HG03575 (cell line): ENCODE data around the gene ADAM20.
"Not testable (repeated sequence)": the region's sequence is repeated elsewhere in the genome, so short reads cannot be mapped to it uniquely, and the experiment has no call there.

Source experiments
- ATAC-seq: cut with Tn5 transposase; IDR thresholded peaks from one replicate; pipeline ENCODE4 v1.9.1; 2021; ENCODE audit not compliant: unreplicated experiment, insufficient number of reproducible peaks, low FRiP score; ENCODE audit errors: extremely low read depth

ADAM20 gene

GRCh38 chr14:70534904-70535303, at the start of gene ADAM20:
Gene ADAM20, minus strand, starts transcription at chr14:70535004. Its CDS starts 10,247 bp downstream, at chr14:70524757.
- no peak for ATAC-seq

GRCh38 chr14:70576891-70577290, 42.1 kb upstream of the ADAM20 start:
- ATAC-seq, result no peak

GRCh38 chr14:70573050-70573449, 38.2 kb upstream of the ADAM20 start:
- ATAC-seq, result no peak

- no peak for ATAC-seq
Observed at GRCh38 chr14:70571139-70571538, 36.3 kb upstream of the ADAM20 start.

GRCh38 chr14:70567791-70568190, 33.0 kb upstream of the ADAM20 start:
- ATAC-seq, result no peak

- ATAC-seq, result no peak
Observed at GRCh38 chr14:70563869-70564268, 29.1 kb upstream of the ADAM20 start.

GRCh38 chr14:70563417-70563816, 28.6 kb upstream of the ADAM20 start:
- no peak for ATAC-seq

GRCh38 chr14:70558356-70558755, 23.6 kb upstream of the ADAM20 start:
- no peak for ATAC-seq

GRCh38 chr14:70555890-70556289, 21.1 kb upstream of the ADAM20 start:
- no peak for ATAC-seq

GRCh38 chr14:70538087-70538486, 3.3 kb upstream of the ADAM20 start:
- ATAC-seq, result no peak

GRCh38 chr14:70536830-70537229, 2.0 kb upstream of the ADAM20 start:
- ATAC-seq, result no peak

GRCh38 chr14:70530417-70530816, 4.4 kb downstream of the ADAM20 start:
- ATAC-seq, result no peak

GRCh38 chr14:70527501-70528105, 7.2 kb downstream of the ADAM20 start:
- no peak for ATAC-seq

GRCh38 chr14:70525691-70526090, 9.1 kb downstream of the ADAM20 start:
- no peak for ATAC-seq

GRCh38 chr14:70515811-70516210, 19.0 kb downstream of the ADAM20 start:
- no peak for ATAC-seq

- no peak for ATAC-seq
Observed at GRCh38 chr14:70514168-70515069, 20.4 kb downstream of the ADAM20 start.

- ATAC-seq, result no peak
Observed at GRCh38 chr14:70498191-70498590, 36.6 kb downstream of the ADAM20 start.

- no peak for ATAC-seq
Observed at GRCh38 chr14:70489579-70490200, 45.1 kb downstream of the ADAM20 start.

- not testable (repeated sequence) for ATAC-seq
Observed at GRCh38 chr14:70477356-70478105, 57.3 kb downstream of the ADAM20 start.
